Nephron (organoid): Measurements from ENCODE around the gene CAMTA1.

ENCODE experiments used
- H3K27ac Mint-ChIP-seq, 3 experiments: 2 replicates each; pipeline ENCODE4 v1.8.0; 2020; ENCODE audit warnings: mixed read lengths in 3 of 3, mild to moderate bottlenecking in 2 of 3, moderate library complexity in 1 of 3
- H3K27me3 Mint-ChIP-seq: 2 replicates; pipeline ENCODE4 v1.8.0; 2021; ENCODE audit warnings: low read depth, mild to moderate bottlenecking, moderate library complexity, mixed read lengths
- H3K36me3 Mint-ChIP-seq: 2 replicates; pipeline ENCODE4 v1.8.0; 2020; ENCODE audit warnings: low read depth, mixed read lengths
- H3K4me1 Mint-ChIP-seq: 2 replicates; pipeline ENCODE4 v1.8.0; 2020; ENCODE audit warnings: mixed read lengths
- H3K4me3 Mint-ChIP-seq, 3 experiments: 2 replicates each; pipeline ENCODE4 v1.8.0; 2020; ENCODE audit warnings: mild to moderate bottlenecking in 3 of 3, mixed read lengths in 3 of 3, moderate library complexity in 2 of 3
- H3K9me3 Mint-ChIP-seq: 2 replicates; pipeline ENCODE4 v1.8.0; 2020; ENCODE audit warnings: mixed read lengths
- CTCF ChIP-seq, 3 experiments: fragments of 200-600 bp; sonication (generic); IDR thresholded peaks; one replicate each; pipeline ENCODE4 v1.5.0; 2021; ENCODE audit warnings: antibody characterized with exemption in 3 of 3; ENCODE audit not compliant: unreplicated experiment in 3 of 3

Gene CAMTA1

GRCh38 chr1:7174980-7175906 lies 390.0 kb downstream of the CAMTA1 start:
- peaks cover 7% of the 10 kb centered on the region for H3K9me3 Mint-ChIP-seq
- H3K4me1 Mint-ChIP-seq = peaks cover 14% of the 10 kb centered on the region
- no peak overlapping the region for H3K4me3 Mint-ChIP-seq
- TF ChIP-seq CTCF (IDR thresholded peaks at IDR 0.05; ENCODE audit: unreplicated experiment in 3 of 3) = no peak
- H3K36me3 Mint-ChIP-seq = peaks cover 3% of the 10 kb centered on the region
- H3K27ac Mint-ChIP-seq = no peak overlapping the region
- H3K27me3 Mint-ChIP-seq = peaks cover 17% of the 10 kb centered on the region

DNA sequence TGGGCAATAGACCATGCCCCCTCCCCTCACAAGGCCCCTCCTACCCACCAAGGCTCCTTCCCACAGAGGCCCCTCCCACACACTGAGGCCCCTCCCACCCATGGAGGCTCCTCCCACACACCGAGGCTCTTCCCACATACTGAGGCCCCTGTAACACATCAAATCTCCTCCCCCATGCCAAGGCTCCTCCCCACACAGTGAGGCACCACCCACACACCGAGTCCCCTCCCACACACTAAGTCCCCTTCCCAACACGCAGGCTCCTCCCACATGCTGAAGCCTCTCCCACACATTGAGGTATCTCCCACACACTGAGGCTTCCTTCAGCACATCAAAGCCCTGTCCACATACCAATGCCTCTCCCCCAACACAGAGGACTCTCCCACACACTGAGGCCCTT lies 391.8 kb downstream of the CAMTA1 start:
- Mint-ChIP-seq H3K36me3 (peaks cover 3% of the 10 kb centered on the region), H3K4me1 (peaks cover 11% of the 10 kb centered on the region)

GRCh38 chr1:7177438-7178146 lies 392.3 kb downstream of the CAMTA1 start:
- H3K4me1 Mint-ChIP-seq = peaks cover 7% of the 10 kb centered on the region

More for the DNA sequence above, 391.8 kb downstream of the CAMTA1 start:
- Mint-ChIP-seq H3K9me3 (peaks cover 7% of the 10 kb centered on the region), H3K27ac (no peak overlapping the region), H3K27me3 (peaks cover 8% of the 10 kb centered on the region), H3K4me3 (no peak overlapping the region)
- no peak for TF ChIP-seq CTCF (IDR thresholded peaks at IDR 0.05; ENCODE audit: unreplicated experiment in 3 of 3)

DNA sequence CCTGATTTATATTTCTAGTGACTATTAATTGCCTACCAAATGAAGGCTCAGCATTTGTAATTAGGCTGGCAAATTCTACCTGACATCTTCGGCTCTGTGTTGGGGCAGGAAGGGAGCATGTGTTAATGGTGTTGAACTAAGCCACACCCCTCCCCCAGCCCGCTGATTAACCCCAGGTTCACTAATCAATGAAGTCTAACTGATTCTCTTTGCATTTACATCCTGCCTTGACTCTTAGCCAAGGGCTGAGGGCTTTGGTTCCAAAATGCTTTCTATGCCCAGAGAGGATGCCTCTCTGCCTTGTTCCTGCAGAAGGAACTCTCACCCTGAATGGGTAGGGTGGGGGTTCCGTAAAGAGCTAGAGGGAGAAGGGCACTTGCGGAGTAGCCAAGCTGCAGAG lies 393.1 kb downstream of the CAMTA1 start:
- peaks cover 4% of the 10 kb centered on the region for H3K4me1 Mint-ChIP-seq
- H3K27me3 Mint-ChIP-seq = peaks cover 13% of the 10 kb centered on the region
- no peak overlapping the region for H3K27ac Mint-ChIP-seq
- TF ChIP-seq CTCF (IDR thresholded peaks at IDR 0.05; ENCODE audit: unreplicated experiment in 3 of 3) = no peak
- peaks cover 3% of the 10 kb centered on the region for H3K36me3 Mint-ChIP-seq
- H3K4me3 Mint-ChIP-seq = no peak overlapping the region
- peaks cover 9% of the 10 kb centered on the region for H3K9me3 Mint-ChIP-seq

More at GRCh38 chr1:7177438-7178146, 392.3 kb downstream of the CAMTA1 start:
- peaks cover 7% of the 10 kb centered on the region for H3K9me3 Mint-ChIP-seq
- TF ChIP-seq CTCF (IDR thresholded peaks at IDR 0.05; ENCODE audit: unreplicated experiment in 3 of 3) = no peak
- no peak overlapping the region for H3K27ac Mint-ChIP-seq
- peaks cover 3% of the 10 kb centered on the region for H3K36me3 Mint-ChIP-seq
- H3K27me3 Mint-ChIP-seq = peaks cover 8% of the 10 kb centered on the region
- no peak overlapping the region for H3K4me3 Mint-ChIP-seq

- Mint-ChIP-seq H3K27me3 (peaks cover 13% of the 10 kb centered on the region), H3K9me3 (peaks cover 9% of the 10 kb centered on the region), H3K4me3 (no peak overlapping the region), H3K36me3 (peaks cover 3% of the 10 kb centered on the region), H3K27ac (no peak overlapping the region), H3K4me1 (peaks cover 4% of the 10 kb centered on the region)
- no peak for TF ChIP-seq CTCF (IDR thresholded peaks at IDR 0.05; ENCODE audit: unreplicated experiment in 3 of 3)
These were observed 393.5 kb downstream of the CAMTA1 start for GRCh38 chr1:7178741-7179140.
